A549 treated with CpdA at 1 μM for 4 hours (cell line): ENCODE measurements around the gene GDF11. TPM values are rescaled to one million over a fixed set of nuclear protein-coding genes. Genes with fewer than 3 reads are reported as not detected.

ENCODE experiments used
- total RNA-seq: library from RNA; stranded (reverse); fragments of 200-300 nt; extraction: Qiagen RNA extraction; gene quantifications from 5 replicates; pipeline ENCODE4 v1.2.3, GENCODE V29; 2022; ENCODE audit warnings: low read depth

Gene GDF11
- total RNA-seq, result 2.3 to 5.8 TPM (median 4.8 TPM) in 5 replicates

GRCh38 chr12:55742719-55743405 is at the start of gene GDF11:
Gene GDF11, plus strand, starts transcription at chr12:55743122. Its CDS starts 195 bp downstream, at chr12:55743317.

GRCh38 chr12:55707841-55708694 is 34.9 kb upstream of the GDF11 start, which contains the start of gene ITGA7:
Gene ITGA7, minus strand, starts transcription at chr12:55707904. Its CDS starts 222 bp downstream, at chr12:55707682.

GRCh38 chr12:55715833-55716581 is 26.9 kb upstream of the GDF11 start, which contains the start of gene BLOC1S1:
Gene BLOC1S1, plus strand, starts transcription at chr12:55716046. Its CDS starts 6 bp downstream, at chr12:55716052.

GRCh38 chr12:55720071-55720564 is 22.8 kb upstream of the GDF11 start, which contains the start of gene RDH5:
Gene RDH5, plus strand, starts transcription at chr12:55720393. Its CDS starts 792 bp downstream, at chr12:55721185.

GRCh38 chr12:55728939-55729818 is 13.7 kb upstream of the GDF11 start, which contains the start of gene CD63:
Gene CD63, minus strand, starts transcription at chr12:55729009. Its CDS starts 668 bp downstream, at chr12:55728341.

Other genes with a start within 250 kb of the GDF11 start
- gene OR6C4, start 193.5 kb upstream of the GDF11 start, total RNA-seq, result not detected in 5 replicates
- not detected in 5 replicates for gene OR2AP1, start 170.7 kb upstream of the GDF11 start, total RNA-seq
- not detected in 5 replicates for gene OR10P1, start 106.2 kb upstream of the GDF11 start, total RNA-seq
- 1.1 to 2.1 TPM (median 1.3 TPM) in 5 replicates for gene ITGA7, start 35.2 kb upstream of the GDF11 start, total RNA-seq
- gene BLOC1S1, start 27.1 kb upstream of the GDF11 start, total RNA-seq, result 111 to 153 TPM (median 146 TPM) in 5 replicates
- gene RDH5, start 22.7 kb upstream of the GDF11 start, total RNA-seq, result 1.6 to 2.9 TPM (median 2.5 TPM) in 5 replicates
- 665 to 728 TPM (median 711 TPM) in 5 replicates for gene CD63, start 14.1 kb upstream of the GDF11 start, total RNA-seq
- gene SARNP, start 74.6 kb downstream of the GDF11 start, total RNA-seq, result 90.6 to 139 TPM (median 98.9 TPM) in 5 replicates
- 60.9 to 104 TPM (median 99.8 TPM) in 5 replicates for gene ORMDL2, start 74.9 kb downstream of the GDF11 start, total RNA-seq
- 18.4 to 24.4 TPM (median 22.7 TPM) in 5 replicates for gene DNAJC14, start 86.5 kb downstream of the GDF11 start, total RNA-seq
- gene MMP19, start 99.8 kb downstream of the GDF11 start, total RNA-seq, result 0.06 to 0.22 TPM (median 0.15 TPM) in 4 of 5 replicates, not detected in the other
- 34.5 to 41.3 TPM (median 37.6 TPM) in 5 replicates for gene PYM1, start 184.8 kb downstream of the GDF11 start, total RNA-seq
- gene DGKA, start 188.0 kb downstream of the GDF11 start, total RNA-seq, result 16.2 to 24.4 TPM (median 16.9 TPM) in 5 replicates
- 0.46 to 1.1 TPM (median 0.77 TPM) in 5 replicates for gene PMEL, start 222.9 kb downstream of the GDF11 start, total RNA-seq
- 48.9 to 59.9 TPM (median 56.5 TPM) in 5 replicates for gene CDK2, start 223.7 kb downstream of the GDF11 start, total RNA-seq
- 30.6 to 39.1 TPM (median 37.3 TPM) in 5 replicates for gene RAB5B, start 231.0 kb downstream of the GDF11 start, total RNA-seq